ENCODE measurements around the gene DNAJB12. TPM values are rescaled to one million over a fixed set of nuclear protein-coding genes. Genes with fewer than 3 reads are reported as not detected.
"Not testable (repeated sequence)": the region's sequence is repeated elsewhere in the genome, so short reads cannot be mapped to it uniquely, and the experiment has no call there.

The DNAJB12 gene
- total RNA-seq, 1 donor from 2014 or later = 20.5 TPM

- Mint-ChIP-seq H3K9me3 (ENCODE audit: unreplicated experiment) (no peaks in the 10 kb centered on the region), H3K27me3 (ENCODE audit: unreplicated experiment) (peaks cover 9% of the 10 kb centered on the region), H3K27ac (ENCODE audit: unreplicated experiment) (no peak overlapping the region), H3K36me3 (ENCODE audit: low read depth, unreplicated experiment) (peaks cover 5% of the 10 kb centered on the region), H3K4me1 (ENCODE audit: unreplicated experiment) (peaks cover 29% of the 10 kb centered on the region), H3K4me3 (ENCODE audit: unreplicated experiment) (no peak overlapping the region)
- TF ChIP-seq CTCF (IDR thresholded peaks at IDR 0.05; ENCODE audit: unreplicated experiment) = no peak
- DNase-seq (ENCODE audit: low spot score) = no peak
These were observed 46.3 kb downstream of the DNAJB12 start for GRCh38 chr10:72308320-72308987.

- not testable (repeated sequence) for H3K9me3 Mint-ChIP-seq (ENCODE audit: unreplicated experiment); H3K27me3 Mint-ChIP-seq (ENCODE audit: unreplicated experiment); H3K4me3 Mint-ChIP-seq (ENCODE audit: unreplicated experiment); DNase-seq (ENCODE audit: low spot score); H3K27ac Mint-ChIP-seq (ENCODE audit: unreplicated experiment); H3K36me3 Mint-ChIP-seq (ENCODE audit: low read depth, unreplicated experiment)
- peaks cover 29% of the 10 kb centered on the region for H3K4me1 Mint-ChIP-seq (ENCODE audit: unreplicated experiment)
These were observed 47.0 kb downstream of the DNAJB12 start for GRCh38 chr10:72307711-72308110.

GRCh38 chr10:72306215-72306760 is 48.4 kb downstream of the DNAJB12 start:
- H3K27ac Mint-ChIP-seq (ENCODE audit: unreplicated experiment) = no peak overlapping the region
- TF ChIP-seq CTCF (IDR thresholded peaks at IDR 0.05; ENCODE audit: unreplicated experiment) = no peak

GRCh38 chr10:72303424-72304128 is 51.1 kb downstream of the DNAJB12 start:
- H3K27me3 Mint-ChIP-seq (ENCODE audit: unreplicated experiment) = peaks cover 6% of the 10 kb centered on the region
- H3K4me3 Mint-ChIP-seq (ENCODE audit: unreplicated experiment) = no peak overlapping the region
- H3K36me3 Mint-ChIP-seq (ENCODE audit: low read depth, unreplicated experiment) = no peaks in the 10 kb centered on the region
- no peak for DNase-seq (ENCODE audit: low spot score)
- H3K27ac Mint-ChIP-seq (ENCODE audit: unreplicated experiment) = no peak overlapping the region
- no peaks in the 10 kb centered on the region for H3K9me3 Mint-ChIP-seq (ENCODE audit: unreplicated experiment)
- no peak for TF ChIP-seq CTCF (IDR thresholded peaks at IDR 0.05; ENCODE audit: unreplicated experiment)
- H3K4me1 Mint-ChIP-seq (ENCODE audit: unreplicated experiment) = peaks cover 7% of the 10 kb centered on the region

More at GRCh38 chr10:72306215-72306760, 48.4 kb downstream of the DNAJB12 start:
- Mint-ChIP-seq H3K36me3 (ENCODE audit: low read depth, unreplicated experiment) (peaks cover 5% of the 10 kb centered on the region), H3K27me3 (ENCODE audit: unreplicated experiment) (peaks cover 9% of the 10 kb centered on the region), H3K4me3 (ENCODE audit: unreplicated experiment) (no peak overlapping the region), H3K4me1 (ENCODE audit: unreplicated experiment) (peaks cover 29% of the 10 kb centered on the region), H3K9me3 (ENCODE audit: unreplicated experiment) (no peaks in the 10 kb centered on the region)
- no peak for DNase-seq (ENCODE audit: low spot score)

- no peak for DNase-seq (ENCODE audit: low spot score)
- Mint-ChIP-seq H3K4me1 (ENCODE audit: unreplicated experiment) (peaks cover 4% of the 10 kb centered on the region), H3K27me3 (ENCODE audit: unreplicated experiment) (peaks cover 10% of the 10 kb centered on the region), H3K9me3 (ENCODE audit: unreplicated experiment) (no peaks in the 10 kb centered on the region), H3K27ac (ENCODE audit: unreplicated experiment) (peak overlapping the region; percentile 78), H3K4me3 (ENCODE audit: unreplicated experiment) (no peak overlapping the region), H3K36me3 (ENCODE audit: low read depth, unreplicated experiment) (no peaks in the 10 kb centered on the region)
- TF ChIP-seq CTCF (IDR thresholded peaks at IDR 0.05; ENCODE audit: unreplicated experiment) = no peak
These were observed 55.9 kb downstream of the DNAJB12 start for GRCh38 chr10:72298592-72299519.
